ENCODE results near the gene GOLGA2.

Gene GOLGA2

GRCh38 chr9:128275198-128276007 lies at the start of gene GOLGA2:
Gene GOLGA2 (minus strand): TSS chr9:128276007. CDS start chr9:128275976, 31 bp downstream.
- DNase-seq, result peak in 8 of 51 donors; percentile 34 to 62 (median 42)

GRCh38 chr9:128324401-128324800 lies 48.6 kb upstream of the GOLGA2 start:
- no peak for DNase-seq

GRCh38 chr9:128323791-128324190 lies 48.0 kb upstream of the GOLGA2 start:
- DNase-seq, result no peak

GRCh38 chr9:128323212-128323730 lies 47.5 kb upstream of the GOLGA2 start:
- DNase-seq, result no peak

GRCh38 chr9:128322404-128323211 lies 46.8 kb upstream of the GOLGA2 start, which contains the start of the genes COQ4 and TRUB2:
Gene COQ4 (plus strand): TSS chr9:128322839. CDS start chr9:128322859, 20 bp downstream.
Gene TRUB2 (minus strand): TSS chr9:128322447. CDS start chr9:128322408, 39 bp downstream.
- peak; percentile 73 to 99 (median 92) for DNase-seq

GRCh38 chr9:128321879-128322403 lies 46.1 kb upstream of the GOLGA2 start:
- DNase-seq, result no peak

GRCh38 chr9:128321343-128321742 lies 45.5 kb upstream of the GOLGA2 start:
- no peak for DNase-seq

- DNase-seq, result no peak
Observed at GRCh38 chr9:128317629-128318028, 41.8 kb upstream of the GOLGA2 start.

- peak in 50 of 51 donors; percentile 6 to 95 (median 78) for DNase-seq
Observed at GRCh38 chr9:128316421-128316820, 40.6 kb upstream of the GOLGA2 start.

GRCh38 chr9:128314697-128315096 lies 38.9 kb upstream of the GOLGA2 start:
- no peak for DNase-seq

GRCh38 chr9:128310461-128310860 lies 34.7 kb upstream of the GOLGA2 start:
- peak in 4 of 51 donors; percentile 7 to 38 (median 16) for DNase-seq

GRCh38 chr9:128309551-128309950 lies 33.7 kb upstream of the GOLGA2 start:
- DNase-seq, result no peak

- no peak for DNase-seq
Observed at GRCh38 chr9:128304971-128305288, 29.1 kb upstream of the GOLGA2 start.

- DNase-seq, result no peak
Observed at GRCh38 chr9:128304136-128304970, 28.5 kb upstream of the GOLGA2 start.

GRCh38 chr9:128298535-128299482 lies 23.0 kb upstream of the GOLGA2 start:
- no peak for DNase-seq

GRCh38 chr9:128297221-128297773 lies 21.5 kb upstream of the GOLGA2 start:
- no peak for DNase-seq

- no peak for DNase-seq
Observed at GRCh38 chr9:128296340-128297220, 20.8 kb upstream of the GOLGA2 start.

GRCh38 chr9:128294142-128294541 lies 18.3 kb upstream of the GOLGA2 start:
- DNase-seq, result no peak
